ENCODE measurements around the gene EVA1C.

DNA sequence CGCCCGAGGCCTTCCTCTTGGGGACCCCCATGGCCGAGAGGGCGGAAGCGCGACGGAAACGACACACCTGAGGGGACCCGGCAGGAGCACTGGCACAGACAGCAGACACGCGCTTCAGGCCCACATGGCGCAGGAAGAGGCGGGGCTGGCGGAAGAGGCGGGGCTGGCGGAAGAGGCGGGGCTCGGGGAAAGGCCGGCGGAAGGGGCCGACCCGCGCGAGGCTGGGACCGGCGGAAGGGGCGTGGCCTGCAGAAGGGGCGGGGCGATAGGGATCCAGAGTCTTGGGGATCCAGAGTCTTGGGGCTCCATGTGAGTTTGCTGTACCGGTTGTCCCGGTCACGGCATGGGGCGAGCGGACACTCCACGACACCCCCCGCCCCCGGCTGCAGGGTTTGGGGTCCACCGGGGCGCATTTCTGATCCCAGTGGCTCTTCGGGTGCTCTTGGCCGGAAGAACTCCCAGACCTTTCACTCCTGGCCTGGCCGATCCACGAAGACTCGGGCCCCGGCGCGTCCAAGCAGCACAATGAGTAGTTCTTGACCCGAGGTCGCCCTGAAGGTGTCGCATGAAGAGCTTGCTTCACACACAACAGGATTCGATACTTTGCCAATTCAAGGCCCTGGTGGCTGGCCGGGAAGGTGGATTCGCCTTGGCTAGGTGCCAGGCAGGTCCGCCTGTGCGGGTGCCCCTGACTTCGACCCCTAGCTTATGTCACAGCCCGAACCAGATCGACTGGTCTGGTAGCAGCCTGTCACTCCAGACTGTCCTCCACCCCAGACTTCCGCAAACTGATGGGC lies 19.4 kb upstream of the EVA1C start, which contains the start of gene URB1:
- TF ChIP-seq, protein P1, sequence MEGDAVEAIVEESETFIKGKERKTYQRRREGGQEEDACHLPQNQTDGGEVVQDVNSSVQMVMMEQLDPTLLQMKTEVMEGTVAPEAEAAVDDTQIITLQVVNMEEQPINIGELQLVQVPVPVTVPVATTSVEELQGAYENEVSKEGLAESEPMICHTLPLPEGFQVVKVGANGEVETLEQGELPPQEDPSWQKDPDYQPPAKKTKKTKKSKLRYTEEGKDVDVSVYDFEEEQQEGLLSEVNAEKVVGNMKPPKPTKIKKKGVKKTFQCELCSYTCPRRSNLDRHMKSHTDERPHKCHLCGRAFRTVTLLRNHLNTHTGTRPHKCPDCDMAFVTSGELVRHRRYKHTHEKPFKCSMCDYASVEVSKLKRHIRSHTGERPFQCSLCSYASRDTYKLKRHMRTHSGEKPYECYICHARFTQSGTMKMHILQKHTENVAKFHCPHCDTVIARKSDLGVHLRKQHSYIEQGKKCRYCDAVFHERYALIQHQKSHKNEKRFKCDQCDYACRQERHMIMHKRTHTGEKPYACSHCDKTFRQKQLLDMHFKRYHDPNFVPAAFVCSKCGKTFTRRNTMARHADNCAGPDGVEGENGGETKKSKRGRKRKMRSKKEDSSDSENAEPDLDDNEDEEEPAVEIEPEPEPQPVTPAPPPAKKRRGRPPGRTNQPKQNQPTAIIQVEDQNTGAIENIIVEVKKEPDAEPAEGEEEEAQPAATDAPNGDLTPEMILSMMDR (IDR thresholded peaks at IDR 0.05): no peak
- peak; percentile 15 for TF ChIP-seq POLR2A (IDR thresholded peaks at IDR 0.05)
